NCI-H1092 (cell line): ENCODE results near the gene HMCN2.
"Not testable (repeated sequence)": the region's sequence is repeated elsewhere in the genome, so short reads cannot be mapped to it uniquely, and the experiment has no call there.

Experiments
- DNase-seq: peaks from one replicate; lab custom pipeline; 2025; lab: John Stamatoyannopoulos, UW

The HMCN2 gene

GRCh38 chr9:130393681-130394071 is 128.1 kb downstream of the HMCN2 start:
- no peak for DNase-seq

DNA sequence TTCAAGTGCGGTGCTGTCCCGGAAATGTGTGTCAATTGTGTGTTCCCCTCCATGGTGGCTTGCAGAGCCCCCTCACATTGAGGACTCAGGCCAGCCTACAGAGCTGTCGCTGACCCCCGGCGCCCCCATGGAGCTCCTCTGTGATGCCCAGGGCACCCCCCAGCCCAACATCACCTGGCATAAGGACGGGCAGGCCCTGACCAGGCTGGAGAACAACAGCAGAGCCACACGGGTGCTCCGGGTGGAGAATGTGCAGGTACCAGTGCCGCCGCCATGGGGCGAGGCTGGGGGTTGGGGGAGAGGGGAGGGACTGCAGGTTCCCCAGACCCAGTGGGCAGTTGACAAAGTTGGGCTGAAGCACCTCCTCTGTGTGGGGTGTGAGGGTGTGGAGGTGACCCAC is 128.8 kb downstream of the HMCN2 start:
- no peak for DNase-seq

GRCh38 chr9:130394814-130395470 is 129.4 kb downstream of the HMCN2 start:
- DNase-seq, result no peak

DNA sequence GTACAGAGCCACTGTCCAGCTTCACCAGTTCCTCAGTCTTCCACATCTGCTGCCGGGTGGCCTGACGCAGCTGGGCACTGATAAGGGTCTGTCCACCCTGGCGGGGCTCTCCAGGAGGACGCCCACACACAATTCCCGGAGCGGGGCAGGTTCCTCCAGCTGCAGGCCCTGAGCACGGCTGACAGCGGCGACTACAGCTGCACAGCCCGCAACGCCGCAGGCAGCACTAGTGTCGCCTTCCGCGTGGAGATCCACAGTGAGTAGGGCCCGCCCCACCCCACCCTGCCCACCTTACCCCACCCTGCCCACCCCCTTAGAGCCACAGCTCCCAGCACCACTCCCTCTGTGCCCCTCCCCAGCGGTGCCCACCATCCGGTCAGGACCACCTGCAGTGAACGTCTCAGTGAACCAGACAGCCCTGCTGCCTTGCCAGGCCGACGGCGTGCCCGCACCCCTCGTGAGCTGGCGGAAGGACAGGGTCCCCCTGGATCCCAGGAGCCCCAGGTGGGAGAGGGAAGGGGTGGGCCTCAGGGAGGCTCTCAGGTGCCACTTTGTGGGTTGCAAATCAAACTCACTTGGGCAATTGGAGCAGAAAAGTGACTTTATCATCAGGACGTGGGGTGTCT is 130.4 kb downstream of the HMCN2 start:
- no peak for DNase-seq

DNA sequence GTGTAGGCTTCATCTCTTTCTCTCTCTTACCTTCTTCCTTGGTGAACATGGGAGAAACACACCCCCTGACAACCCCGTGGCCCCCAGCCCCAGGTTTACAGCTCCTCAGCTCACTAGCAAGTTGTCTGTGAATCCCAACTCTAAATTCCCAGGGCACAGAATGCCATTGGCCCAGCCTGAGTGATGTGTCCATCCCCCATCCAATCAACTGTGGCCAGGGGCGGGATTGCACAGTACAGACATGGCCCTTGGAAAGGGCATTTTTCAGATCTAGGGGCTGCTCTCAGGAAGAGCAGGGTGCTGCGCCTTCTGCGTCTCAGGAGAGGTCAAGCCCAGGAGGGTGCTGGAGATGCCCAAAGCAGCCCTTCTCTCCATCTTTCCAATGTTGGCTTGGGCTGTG is 131.0 kb downstream of the HMCN2 start:
- DNase-seq, result no peak

- DNase-seq, result no peak
These were observed 133.1 kb downstream of the HMCN2 start for GRCh38 chr9:130398487-130399240.

DNA sequence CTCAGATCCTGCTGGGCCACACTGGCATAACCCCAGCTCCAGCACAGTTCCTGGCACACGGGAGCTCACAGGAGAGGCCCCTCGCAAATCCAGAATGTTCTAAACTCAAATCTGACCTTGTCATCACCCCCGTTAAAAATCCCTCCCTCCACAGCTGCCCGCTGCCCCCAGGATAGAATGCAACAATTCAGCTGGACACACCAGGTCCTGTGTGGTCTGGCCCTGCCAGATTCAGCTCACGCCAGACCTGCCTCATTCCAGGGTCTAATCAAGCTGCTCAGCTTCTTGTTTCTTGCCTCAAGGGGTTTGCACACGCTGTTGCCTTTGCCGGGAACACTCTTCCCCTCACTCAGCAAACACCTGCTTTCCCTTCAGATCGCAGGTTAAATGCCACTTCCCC is 134.2 kb downstream of the HMCN2 start:
- DNase-seq, result no peak

DNA sequence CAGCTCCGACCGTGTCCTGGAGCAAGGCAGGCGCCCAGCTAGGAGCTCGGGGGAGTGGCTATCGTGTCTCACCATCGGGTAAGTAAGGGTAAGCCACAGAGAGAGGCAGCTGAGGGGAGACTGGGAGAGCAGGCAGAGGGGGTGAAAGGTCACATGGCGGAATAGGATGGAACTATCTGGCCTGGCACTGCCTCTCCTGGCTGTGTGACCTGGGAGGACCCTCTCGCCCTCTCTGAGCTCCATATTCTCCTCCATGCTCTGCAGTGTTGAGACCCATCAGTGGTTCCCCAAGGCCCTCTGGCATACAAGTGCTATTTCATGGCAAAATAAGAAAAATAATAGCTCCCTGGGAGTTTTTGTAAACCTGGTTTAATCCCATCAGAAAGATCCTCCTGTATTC is 135.3 kb downstream of the HMCN2 start:
- DNase-seq, result no peak

GRCh38 chr9:130401742-130402141 is 136.2 kb downstream of the HMCN2 start:
- DNase-seq, result not testable (repeated sequence)

DNA sequence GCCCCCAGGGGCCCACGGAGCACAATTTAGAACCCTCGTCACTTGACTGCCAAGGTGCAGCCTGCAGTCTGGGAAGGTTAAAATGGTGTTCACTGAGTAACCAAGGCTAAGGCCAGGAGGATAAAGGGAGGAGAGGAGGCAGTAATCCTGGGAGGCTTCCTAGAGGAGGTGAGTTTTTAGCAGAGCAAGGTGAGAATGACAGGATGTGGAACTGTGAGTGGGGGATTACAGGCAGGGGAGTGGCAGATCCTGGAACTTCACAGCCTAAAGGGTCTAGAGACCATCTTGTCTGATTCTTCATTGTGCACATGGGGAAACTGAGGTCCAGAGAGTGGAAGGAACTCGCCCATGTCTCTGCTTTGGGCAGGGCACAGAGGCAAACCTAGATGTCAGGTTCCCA is 136.7 kb downstream of the HMCN2 start:
- DNase-seq, result no peak

DNA sequence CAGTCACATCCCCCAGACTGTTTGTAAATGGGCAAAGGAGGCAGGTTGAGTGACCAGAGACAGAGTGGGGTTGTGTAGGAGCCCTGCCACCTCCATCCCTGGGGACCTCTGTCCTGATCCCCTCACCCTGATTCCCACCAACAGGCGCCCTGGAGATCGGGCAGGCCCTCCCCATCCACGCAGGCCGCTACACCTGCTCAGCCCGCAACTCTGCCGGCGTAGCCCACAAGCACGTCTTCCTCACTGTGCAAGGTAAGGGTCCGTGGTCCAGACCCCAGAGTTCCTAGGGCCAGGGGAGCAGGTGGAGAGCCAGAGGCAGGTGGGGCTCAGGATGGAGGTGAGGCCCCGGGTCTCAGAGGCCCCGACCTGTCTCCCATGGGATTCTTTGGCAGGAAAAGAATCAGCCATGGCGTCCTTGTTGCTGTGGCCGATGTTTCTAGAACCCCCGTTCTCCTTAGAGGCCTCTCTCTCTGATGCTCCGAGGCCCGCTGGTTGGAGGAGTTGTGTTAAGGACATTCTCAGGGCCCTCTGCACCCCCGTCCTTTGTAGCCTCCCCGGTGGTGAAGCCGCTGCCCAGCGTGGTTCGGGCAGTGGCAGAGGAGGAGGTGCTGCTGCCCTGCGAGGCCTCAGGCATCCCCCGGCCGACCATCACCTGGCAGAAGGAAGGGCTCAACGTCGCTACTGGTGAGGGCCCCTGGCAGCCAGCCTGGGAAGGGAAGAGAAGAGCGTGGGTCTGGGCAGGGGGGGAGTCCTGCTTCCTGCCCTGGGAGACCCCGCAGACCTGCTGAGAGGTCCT is 137.3 kb downstream of the HMCN2 start:
- no peak for DNase-seq

DNA sequence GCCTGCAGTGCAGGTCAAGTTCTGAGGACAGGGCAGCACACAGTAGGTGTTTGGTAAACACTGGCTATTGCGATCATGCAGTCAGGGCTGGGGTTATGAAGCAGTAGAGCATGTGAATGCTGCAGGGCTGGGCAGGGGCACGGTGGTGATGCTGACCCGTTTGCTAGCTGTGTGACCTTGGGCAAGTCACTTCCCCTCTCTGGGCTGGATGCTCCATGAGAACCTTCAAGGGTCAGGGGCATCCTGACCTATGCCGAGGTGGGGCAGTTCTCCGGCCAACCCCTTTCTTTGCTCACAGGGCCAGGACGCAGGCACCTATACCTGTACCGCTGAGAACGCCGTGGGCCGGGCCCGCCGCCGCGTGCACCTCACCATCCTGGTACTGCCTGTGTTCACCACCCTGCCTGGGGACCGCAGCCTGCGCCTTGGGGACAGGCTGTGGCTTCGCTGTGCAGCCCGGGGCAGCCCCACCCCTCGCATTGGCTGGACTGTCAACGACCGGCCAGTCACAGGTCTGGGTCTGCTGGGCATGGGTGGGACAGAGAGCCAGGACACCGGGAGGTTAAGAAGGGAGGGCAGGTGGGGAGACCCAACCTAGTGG is 140.2 kb downstream of the HMCN2 start:
- DNase-seq, result no peak

DNA sequence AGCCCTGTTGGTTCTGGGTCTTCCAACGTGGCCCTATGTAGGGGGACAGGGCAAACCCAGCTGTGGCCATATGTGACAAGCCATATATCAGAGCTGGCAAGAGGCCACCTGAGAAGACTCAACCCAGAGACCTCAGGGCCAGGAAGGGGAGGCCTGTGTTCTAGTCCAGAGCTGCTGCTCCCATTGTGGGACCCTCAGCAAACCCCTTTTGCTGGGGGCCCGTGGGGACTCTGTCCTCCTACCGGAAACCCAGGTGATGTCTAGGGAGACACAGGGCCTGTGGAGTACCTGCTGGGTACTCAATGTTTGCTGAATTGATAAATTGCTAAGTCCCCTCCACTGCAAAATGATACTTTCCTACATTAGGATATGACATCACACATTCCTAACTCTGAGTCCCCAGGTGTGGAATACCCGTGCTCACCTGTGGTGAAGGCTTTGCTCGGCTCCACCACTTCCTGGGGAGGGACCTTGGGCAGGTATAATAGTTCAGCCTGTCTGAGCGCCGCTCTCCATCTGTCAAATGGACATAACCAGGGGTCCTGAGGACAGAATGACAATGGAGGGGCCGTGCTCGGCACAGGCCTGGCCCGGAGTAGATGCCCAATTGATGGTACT is 140.8 kb downstream of the HMCN2 start:
- no peak for DNase-seq

DNA sequence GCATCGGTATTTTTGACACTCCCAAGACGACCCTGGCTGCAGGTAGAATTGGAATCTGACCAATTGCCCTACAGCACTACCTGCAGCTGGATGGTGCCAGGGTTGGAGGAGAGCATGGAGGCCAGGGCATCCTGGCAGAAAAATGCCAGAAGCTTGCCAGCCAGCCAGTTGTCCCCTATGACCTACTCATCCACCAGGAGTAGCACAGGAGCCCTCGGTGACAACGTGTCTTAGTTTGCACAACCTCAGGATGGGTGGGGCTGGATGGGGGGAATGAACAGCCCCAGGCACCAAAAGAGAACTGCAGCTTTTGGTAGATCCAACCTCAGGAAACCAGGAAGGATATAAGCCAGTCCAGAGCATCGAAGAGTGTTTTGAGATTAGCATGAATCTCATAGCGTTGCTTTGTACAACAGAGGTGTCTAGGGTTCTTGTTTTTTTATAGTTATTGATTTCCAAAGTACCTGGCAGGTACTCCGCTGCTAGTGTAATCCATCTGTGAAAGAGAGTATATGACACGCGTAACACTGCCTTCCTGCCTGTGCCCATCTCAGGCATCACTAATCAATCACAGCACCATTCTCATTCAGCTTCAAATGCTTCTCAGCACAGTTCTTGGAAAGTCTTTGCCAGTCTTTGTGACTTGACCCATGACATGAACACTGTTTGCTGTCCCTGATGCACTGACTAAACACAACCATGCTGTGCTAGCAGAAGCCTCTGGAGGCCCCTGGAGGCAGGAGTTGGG is 142.5 kb downstream of the HMCN2 start:
- no peak for DNase-seq

DNA sequence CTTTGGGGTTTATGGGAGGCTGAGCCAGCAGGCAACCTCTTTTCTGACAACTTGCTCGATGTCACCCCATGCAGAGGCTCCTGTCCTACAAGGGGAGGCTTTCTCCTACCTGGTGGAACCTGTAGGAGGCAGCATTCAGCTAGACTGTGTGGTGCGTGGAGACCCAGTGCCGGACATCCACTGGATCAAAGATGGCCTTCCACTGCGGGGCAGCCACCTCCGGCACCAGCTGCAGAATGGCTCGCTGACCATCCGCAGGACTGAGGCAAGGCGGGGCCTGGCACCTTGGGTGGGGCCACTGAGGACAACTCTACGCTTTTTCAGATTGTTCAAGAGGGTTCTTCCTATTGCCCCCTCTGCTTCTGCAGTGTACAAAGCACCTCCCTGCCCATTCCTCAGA is 143.1 kb downstream of the HMCN2 start:
- DNase-seq, result no peak

GRCh38 chr9:130409246-130409645 is 143.7 kb downstream of the HMCN2 start:
- no peak for DNase-seq

DNA sequence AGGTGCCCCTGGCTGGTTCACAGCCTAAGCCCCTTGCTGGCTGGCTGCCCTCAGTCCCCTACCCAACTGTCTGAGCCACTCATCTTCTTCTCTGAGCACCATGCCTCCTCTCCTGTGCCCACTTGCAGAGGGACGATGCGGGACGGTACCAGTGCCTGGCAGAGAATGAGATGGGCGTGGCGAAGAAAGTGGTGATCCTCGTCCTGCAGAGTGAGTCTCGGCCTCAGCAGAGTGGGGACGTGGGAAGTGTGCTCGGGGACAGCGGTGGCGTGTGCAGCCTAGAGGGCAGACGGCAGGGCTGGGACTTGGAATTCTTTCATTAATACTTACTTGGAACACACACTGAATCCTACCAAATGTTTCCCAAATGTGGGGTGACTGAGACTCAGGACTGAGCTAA is 144.9 kb downstream of the HMCN2 start:
- no peak for DNase-seq

DNA sequence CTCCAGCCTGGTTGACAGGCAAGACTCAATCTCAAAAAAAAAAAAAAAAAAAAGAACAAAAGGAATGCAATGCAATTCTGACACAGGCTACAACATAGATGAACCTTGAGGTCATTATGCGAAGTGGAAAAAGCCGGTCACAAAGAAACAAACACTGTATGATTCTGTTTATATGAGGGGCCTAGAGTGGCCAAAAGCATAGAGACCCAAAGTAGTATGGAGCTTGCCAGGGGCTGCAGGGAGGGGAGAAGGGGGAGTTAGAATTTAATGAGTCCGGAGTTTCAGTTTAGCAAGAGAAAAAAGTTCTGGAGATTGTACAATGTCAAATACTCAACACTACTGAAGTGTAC is 146.0 kb downstream of the HMCN2 start:
- DNase-seq, result no peak

GRCh38 chr9:130414081-130414731 is 148.6 kb downstream of the HMCN2 start:
- no peak for DNase-seq

- DNase-seq, result no peak
These were observed 149.6 kb downstream of the HMCN2 start for GRCh38 chr9:130414910-130415746.
